Measurements from ENCODE around the gene SMAD7.

The SMAD7 gene

DNA sequence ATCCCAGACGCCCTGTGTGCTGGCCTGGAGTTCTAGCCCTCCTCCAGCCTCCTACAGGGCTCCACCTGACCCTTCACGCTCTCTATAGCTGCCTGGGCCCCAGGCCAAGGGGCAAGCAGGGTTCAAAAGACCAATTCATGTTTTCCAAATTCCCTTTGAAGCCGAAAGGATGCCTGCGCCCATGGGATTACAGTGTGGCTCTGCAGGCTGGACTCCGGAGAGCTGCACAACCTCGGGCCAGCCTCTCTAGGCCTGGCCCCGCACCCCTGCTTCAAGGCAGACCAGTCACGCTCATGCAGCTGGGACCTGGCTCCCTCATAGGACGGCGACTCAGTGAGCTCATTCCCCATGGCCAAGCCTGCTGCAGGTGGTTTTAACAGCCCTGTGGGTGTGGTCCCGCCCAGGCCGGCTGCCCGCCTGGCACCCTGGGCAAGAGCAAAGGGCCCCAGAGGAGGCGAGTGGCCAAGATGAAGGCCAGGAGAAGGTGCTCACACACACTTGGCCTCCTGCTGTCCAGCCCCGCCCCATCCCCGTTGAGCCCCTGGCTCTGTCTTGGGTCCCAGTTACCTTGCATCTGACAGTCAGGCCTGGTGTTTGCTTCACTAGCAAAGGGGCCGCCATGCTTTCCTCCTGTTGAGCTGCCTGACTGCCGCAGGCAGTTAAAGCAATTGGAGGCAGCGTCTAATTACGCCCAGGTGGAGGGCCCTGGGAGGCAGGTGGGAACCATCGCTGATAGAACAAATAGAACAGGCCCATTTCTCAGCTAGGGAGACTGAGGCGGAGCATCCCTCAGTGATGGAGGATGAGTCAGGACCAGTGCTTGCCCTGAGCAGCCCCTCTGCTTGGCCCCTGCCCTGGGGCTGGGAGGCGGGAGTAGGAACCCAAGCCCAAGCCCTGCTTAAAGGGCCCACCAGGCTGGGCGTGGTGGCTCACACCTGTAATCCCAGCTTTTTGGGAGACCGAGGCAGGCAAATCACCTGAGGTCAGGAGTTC lies 56.9 kb downstream of the SMAD7 start:
- DNase-seq: no peak

DNA sequence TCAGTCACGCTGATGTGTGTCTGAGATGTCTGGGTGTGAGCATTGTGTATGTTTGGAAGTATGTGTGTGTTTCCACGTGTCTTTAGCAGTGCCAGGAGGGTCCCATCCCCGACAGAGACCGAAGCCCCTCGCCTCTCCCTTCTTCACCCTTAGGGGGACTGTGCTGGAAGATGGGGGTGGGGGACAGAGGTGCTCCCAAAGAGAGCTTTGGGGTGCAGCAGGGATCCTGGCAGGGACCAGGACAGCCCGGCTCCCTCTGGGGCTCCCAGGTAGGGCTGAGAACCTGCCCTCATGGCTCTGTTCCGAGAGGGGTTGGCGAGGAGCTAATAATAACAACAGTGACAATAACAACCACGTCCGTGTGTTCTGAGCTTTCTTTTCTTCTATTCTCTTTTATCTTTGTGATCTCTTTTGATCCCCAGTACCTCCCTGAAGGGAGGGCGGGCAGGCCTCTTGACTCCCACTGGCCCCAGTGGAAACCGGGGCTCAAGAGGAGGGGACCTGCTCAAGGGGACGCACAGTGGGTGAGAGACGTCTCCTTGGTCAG lies 57.6 kb downstream of the SMAD7 start:
- DNase-seq: no peak

DNA sequence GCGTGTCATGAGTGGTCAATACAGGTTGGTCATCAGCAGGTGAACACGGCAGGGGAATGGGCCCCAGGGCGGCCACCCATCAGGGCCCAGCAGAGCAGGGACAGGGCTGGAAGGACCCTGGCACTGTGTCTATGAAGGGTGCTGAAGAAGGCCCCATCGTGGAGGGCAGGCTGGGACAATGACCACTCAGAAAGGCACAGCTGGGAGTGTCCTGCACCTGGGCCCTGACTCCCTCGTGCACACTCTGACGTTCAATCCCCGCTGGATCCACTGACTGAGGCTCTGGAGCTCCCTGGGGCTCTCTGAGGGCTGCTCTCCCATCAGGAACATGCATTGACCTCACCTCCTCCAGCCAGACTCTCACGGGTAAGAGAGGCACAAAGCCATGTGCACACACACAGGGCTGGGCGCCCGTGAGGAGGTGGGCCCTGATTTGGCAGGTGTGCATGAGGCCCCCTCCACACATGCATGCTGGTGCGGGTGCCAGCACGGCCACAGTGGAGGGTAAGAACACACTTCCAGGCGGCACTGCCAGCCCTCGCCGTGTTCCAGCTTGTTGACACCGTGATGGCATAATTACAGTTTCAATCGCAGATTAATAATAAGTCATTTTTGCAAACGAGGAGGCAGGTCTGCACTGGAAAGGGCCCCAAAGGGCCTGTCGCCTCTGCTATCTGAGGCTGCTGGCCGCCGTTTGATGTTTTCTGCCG lies 58.5 kb downstream of the SMAD7 start:
- no peak for DNase-seq

DNA sequence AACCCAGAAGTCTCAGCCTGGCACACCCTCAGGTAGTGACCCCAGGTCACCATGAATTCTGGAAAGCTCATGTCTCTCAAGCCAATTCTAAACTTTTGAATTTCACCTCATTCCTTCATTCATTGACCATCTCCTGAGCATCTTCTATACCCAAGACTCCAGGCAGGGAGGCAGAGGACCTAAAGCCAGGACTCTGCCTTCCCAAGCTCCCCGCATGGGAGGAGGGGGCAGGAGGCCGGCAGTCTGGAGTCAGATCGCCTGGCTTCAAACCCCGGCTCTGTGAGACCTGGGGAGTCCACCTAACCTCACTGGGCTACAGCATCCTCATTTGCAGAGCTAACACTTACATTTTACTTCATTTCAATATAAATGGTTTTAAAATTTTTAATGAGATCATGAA lies 59.0 kb downstream of the SMAD7 start:
- DNase-seq: no peak

DNA sequence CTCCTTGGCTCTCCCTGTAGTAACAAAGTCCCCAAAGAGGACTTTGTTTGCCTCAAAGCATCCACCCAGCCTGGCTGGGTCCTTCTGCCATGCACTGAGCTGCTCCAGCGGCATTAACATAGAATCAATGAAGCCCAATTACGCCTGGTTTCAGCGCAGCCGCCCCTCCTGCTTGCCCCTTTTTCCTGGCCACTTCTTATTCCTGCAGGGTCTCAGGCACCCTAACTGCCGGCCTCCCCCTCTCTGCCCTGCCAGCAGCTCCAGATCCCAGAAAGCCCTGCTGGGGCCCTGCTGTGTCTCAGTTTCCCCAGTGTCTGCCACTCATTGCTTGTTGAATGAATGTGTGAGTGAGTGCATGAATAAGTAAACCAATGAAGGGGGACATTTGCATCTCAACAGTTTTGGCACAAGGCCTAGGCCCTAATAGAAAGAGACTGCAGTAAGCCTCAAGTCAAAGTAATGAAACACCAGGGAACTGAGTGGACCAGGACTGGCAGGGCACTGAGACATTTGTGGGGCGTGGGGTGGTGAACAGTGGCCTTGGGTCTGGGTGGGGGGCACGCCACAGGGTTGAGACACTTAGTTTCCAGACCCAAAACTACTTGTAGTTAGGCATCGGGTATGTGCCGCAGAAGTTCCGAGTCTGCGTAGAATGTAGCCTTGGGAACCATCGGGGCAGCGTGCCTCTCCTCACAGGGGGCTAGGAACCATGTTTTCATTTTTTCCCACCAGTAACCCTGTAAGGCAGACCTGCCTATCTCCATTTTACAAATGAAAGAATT lies 60.6 kb downstream of the SMAD7 start:
- DNase-seq: no peak

DNA sequence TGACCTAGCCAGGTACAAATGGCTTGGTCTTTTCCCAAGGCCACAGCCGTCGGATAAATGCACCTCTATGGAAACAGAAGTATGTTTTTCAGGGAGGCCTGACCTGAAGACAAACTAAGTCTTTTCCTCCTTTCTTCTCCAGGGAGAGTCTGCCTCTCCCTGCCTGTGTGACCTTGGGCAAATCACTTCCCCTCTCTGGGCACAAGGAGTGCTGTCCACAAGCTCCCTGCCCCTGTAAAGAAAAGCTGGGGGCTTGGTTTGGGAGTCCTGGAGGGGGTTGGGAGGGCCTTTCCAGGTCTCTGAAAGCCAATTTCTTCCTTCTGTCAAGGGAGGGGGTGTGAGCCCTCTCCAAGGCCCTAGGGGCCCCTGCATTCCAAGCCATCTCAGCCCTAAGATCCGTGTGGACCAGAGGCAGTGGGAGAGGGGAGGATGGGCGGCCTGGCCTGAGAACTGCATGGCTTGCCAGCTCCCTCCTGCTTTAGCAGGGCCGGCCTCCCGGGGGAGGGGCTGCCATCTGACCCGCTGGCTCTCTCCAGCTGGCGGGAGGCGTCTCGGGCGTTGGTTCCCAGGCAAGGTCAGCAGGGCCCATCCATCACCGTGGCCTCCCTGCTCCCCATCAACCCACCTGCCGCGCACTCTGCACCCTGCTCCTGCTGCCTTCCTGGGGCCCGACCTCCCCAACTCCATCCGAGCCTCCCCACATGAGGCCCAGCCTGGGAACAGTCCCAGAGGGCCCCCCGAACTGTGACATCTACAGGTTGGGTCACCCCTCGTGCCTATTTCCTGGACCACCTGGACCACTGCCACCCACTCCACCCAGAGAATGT lies 61.4 kb downstream of the SMAD7 start:
- peak in 1 of 2 donors; percentile 29 for DNase-seq

DNA sequence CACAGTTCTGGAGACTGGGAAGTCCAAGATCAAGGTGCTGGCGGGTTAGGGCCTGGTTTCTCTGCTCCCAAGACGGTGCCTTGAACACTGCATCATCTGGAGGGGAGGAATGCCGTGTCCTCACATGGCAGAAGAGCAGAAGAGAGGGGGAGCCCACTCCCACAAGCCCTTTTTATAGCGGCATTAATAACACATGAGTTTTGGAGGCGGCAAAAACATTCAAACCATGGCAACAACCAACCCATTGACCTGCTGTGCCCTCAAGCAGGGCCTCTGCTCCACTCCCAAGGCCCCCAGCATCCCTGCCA lies 62.0 kb downstream of the SMAD7 start:
- DNase-seq: no peak

DNA sequence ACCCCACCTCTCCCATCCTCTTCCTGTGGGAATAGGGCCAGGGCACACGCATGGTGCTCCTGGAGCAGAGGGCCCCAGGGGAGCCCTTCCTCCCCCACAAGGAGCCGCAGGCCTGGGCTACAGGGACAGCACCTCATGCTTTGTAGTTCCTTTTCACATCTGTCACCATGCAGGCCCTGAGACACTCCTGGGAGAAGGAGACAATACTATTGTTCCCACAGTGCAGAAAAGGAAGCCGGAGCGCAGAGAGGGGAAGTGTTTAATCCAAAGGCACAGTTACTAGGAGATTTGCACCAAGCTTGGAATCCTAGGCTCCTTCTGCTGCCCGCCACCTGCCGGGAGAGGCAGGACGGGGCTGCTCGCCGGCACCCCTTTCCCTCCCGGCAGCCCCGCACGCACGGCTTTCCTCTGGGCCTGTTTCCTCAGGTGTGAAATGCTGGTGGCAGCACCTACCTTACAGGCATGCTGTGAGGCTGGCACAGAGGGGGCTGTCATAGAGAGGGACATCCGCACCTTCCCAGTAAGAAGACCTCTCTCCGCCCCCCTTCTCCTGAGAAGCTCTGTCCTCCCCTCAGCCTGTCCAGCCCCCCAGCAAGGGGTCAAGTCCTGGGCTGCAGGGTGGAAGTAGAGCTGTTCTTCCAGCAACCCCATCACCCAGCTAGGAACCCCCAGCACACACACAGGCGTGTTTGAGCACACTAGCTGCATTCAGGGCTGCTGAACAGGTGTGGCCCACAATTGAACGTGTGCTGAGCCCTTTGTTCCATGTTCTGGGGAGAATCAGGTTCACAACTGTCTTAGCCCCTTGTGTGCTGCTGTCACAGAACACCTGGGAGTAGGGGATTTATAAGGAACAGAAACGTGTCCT lies 62.6 kb downstream of the SMAD7 start:
- DNase-seq: no peak

DNA sequence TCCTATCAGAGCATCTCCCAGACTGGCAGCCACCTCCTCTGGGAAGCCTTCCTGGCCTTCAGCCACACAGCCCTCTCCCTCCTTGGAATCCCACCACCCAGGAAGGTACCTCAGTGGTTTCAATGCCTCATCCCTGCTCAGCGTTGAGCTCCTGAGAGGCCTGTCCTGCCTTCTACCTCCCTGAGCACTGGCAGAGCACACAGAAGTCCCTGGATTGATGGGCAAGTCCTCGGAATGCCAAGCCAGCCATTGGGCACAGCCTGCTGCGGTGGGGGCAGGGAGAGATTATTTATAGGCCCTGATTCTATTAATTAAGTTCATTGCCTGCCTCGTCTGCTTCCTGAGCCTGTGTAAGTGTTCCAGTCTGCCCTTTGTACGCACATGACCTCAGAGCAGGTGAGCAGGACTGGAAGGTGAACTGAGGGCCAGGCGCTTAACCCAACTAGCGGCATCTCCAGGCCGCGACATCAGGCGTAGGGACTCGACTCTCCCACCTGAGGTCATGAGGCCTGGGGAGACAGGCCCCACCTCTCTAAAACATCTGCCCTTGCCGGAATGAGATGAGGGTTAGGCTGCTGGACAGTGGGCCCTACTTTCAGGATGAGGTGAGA lies 63.4 kb downstream of the SMAD7 start:
- no peak for DNase-seq

DNA sequence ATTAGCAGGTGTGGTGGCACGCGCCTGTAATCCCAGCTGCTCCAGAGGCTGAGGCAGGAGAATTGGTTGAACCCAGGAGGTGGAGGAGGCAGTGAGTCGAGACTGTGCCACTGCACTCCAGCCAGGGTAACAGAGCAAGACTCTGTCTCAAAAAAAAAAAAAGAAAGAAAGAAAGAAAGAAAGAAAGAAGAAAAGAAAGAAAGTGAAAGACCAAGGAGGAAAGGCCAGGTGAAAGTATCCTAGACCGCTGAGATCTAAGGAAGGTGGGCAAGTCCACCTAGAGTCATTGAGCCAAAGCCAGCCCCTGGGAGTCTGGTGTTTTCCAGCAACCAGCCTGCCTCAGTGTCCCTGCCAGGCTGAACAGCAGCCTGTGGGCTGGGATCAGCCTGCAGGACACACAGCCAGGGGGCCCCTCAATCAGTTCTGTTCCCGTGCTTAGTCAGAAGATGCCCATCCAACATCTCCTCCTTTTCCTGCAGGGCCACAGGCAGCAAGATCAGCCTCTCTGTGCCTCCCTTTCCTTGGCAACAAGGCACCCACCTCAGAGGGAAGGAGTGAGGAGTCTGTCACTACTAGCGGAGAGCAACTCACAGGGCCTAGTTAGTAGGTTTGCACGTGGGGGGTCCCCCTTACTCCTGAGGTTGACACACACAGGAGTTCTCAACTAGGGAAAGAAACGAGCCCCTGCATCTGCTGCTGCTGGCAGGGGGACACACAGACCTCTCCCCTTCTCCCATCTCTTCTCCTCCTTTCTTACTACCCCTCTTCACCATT lies 64.1 kb downstream of the SMAD7 start:
- no peak for DNase-seq

DNA sequence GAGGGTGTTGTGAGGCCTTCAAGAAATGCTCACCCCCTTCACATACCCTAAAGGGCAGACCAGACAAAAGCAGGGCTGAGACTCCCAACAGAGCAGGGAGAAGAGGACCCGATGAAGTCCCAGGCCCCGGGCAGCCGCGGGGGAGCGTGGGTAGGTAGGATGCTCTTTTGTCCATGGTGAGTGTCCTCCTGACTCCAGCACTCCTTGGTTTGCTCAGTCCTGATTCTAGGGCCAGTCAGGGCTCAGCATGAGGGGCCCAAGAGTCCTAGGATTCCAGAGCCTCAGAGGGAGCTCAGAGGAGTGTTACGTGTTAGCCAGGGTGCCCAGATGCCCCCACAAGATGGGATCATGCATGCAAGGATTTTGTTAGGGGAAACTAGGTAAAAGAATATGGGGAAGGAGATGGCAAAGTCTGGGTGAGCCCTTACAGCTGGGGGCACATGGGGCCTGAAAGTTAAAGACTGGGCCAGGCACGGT lies 64.8 kb downstream of the SMAD7 start:
- DNase-seq: no peak

DNA sequence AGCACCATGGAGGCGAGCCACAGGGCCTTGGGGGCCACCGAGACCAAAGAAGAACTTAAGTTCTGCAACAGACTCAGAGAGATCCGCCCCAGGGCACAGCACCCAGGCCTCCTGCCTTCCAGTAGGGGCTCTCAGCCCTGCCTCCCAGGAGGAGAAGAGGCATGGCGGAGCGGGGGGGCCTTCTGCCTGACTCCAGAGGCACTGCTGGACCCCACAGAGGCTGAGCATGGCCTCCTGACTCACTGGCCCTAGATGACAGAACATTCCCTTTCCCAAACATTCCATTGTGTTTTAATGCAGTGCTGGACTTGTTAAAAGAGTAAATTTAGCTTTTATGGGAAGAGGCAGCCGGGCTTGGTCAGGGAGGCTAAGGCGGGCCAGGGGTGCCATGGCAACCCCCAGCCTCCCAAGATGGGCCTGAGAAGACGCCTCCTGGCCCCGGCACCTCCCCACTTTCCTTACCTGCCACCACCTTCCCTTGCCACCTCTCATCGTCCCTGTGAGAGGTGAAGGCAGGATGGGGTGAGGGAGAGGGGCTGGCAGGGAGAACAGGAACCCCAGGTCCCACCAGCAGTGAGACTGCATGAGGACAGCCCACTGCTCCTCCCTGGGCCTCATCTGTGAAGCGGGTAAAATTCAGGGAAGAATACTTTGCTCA lies 65.4 kb downstream of the SMAD7 start:
- no peak for DNase-seq

DNA sequence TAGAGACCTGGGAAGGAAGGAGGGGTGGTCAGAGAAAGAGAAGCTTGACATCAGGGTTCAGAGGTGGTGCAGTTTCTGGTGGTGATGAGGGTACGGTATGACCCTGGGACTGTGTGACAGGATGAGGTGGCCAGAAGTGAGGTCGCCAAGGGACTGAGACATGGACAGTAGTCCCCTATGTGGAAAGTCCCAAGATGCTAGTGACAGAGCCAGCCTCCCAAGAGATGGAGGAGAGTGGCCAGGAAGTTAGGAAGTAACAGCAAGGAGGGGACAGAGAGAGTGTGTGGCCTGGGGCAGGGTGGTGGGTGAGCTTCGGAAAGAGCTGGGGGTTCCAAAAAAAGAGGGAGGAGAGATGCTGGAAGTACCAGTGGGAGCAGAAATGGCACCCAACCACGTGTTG lies 66.0 kb downstream of the SMAD7 start:
- no peak for DNase-seq

DNA sequence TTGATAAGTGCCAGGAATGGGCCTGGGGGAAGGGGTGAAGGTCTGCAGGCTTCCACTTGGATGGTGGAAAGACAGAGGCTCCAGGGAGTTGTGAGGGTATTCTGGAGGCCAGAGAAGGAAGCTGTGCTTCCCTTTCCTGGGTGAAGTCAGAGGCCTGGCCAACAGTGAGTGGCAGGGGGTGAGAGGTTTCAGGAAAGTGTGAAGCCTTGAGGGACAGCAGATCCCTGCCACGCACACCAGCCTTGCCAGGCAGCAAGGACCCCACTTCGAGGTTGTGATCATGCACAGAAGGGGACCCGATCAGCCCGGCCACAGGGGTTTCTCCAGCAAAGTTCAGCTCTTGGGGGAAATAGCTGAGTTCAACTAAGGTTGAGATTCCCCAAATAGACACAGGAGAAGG lies 66.5 kb downstream of the SMAD7 start:
- no peak for DNase-seq

DNA sequence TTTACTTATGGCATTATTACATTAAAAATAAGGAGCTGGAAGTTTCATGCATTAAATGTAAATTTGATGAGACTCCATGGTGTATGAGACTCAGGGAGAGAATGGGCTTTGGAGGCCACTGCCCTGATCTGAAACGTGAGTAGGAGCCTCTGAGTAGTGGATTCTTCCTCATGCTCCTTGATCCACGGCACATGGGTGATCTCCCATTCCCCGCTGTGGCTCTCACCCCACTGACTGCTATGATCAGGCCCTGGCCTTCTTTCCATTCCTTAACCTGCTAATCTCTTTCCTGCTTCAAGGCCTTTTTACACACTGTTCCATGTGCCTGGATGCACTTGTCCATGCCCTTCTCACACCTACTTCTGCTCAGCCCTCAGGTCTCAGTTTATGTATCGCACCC lies 68.4 kb downstream of the SMAD7 start:
- DNase-seq: no peak

DNA sequence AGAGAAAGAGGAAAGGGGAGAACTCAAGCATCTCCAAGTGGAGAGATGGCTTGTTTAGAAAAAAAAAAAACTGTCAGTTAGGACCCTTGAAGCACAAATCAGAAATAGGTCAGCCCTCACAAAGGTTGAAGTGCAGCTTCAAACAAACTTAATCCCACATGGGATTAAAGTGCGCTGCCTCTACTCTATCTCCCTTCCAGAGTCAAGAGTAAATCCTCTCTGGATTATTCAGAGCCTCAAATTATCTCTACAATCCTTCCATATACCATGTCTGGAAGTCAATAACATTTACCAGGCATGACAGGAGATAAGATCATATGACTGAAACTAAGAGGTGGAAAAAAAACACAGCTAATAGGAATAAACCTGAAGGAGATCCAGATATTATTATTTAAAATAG lies 69.8 kb downstream of the SMAD7 start:
- no peak for DNase-seq

DNA sequence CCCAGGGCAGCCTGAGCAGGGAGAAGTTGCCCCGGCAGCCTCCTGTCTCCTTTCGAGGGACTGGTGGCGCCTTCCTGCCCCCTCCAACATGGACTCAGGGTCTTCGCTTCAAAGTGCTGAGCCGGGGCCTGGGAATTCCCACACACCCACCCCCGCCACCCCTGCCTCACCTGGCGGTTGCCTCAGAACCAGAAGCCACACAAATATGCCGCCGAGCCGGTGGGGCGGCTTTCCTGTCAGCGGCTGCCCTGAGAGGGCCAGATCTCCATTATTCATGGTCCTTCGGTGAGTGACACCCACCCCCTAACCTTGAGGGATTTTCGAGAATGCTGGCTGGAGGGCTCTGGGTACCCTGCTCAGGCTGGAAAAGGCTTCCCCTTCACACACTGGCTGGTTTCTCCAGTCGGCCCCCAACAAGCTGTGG lies 71.7 kb downstream of the SMAD7 start:
- DNase-seq: no peak

DNA sequence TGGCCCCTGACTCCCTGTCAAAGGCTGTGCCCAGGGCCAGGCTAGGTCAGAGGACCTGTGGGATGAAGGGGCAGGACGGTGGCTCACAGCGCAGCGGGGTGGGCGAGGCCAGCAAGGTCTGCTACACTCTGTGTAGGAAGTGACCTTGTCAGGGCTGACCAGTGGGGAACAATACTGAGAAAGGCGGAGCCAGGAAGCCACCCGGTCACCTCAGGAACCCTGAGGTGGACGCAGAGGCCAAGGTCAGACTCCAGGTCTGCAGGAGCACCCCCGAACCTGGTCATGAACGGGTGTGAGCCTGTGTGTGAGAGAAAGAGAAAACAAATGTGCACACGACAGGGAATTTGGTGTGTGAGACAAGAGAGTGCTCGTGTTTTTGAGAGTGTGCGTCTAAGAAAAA lies 72.3 kb downstream of the SMAD7 start:
- DNase-seq: no peak

DNA sequence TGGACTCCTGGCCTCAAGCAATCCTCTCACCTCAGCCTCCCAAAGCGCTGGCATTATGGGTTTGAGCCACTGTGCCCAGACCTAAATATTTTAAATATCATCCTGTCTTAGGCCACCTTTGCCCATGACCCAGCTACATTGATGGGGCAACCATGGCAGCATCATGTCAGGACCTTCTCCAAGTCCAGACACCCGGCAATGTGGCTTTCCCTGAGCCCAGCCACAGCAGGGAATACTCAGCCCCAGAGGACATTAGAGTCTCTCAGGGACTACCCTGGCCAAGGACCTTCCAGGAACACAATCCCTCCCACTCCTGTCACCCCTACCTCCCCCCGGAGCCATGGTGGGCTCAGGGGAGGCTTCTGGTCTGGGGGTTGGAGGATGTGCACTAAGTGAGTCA lies 72.8 kb downstream of the SMAD7 start:
- DNase-seq: no peak

All from hippocampal formation (tissue), 2 donors.